ENCODE data around the gene NXF1. TPM values are rescaled to one million over a fixed set of nuclear protein-coding genes. Genes with fewer than 3 reads are reported as not detected.

Gene NXF1
- total and polyA plus RNA-seq, 2 of the 13 experiments (the other 11 are each of a cell fraction or from before 2014, with no cell fraction given), result 30.4 to 30.9 TPM

GRCh38 chr11:62831520-62832335 is 26.5 kb upstream of the NXF1 start, which contains the start of gene STX5 (continued):
- TF ChIP-seq DMTF1 (CRISPR knock-in tag; IDR thresholded peaks at IDR 0.05), result 0 out of 2 replicates have a peak, but pooled peaks have one; percentile 50
- peak; percentile 73 for TF ChIP-seq PHF8 (CRISPR knock-in tag; IDR thresholded peaks at IDR 0.05)
- TF ChIP-seq ZNF780A (CRISPR knock-in tag; IDR thresholded peaks at IDR 0.05), result no peak
- TF ChIP-seq JUND (CRISPR knock-in tag; IDR thresholded peaks at IDR 0.05), result no peak
- no peak for TF ChIP-seq ARHGAP35 (CRISPR knock-in tag; IDR thresholded peaks at IDR 0.05; ENCODE audit: borderline replicate concordance)
- peak; percentile 65 for TF ChIP-seq KDM2A (CRISPR knock-in tag; IDR thresholded peaks at IDR 0.05; ENCODE audit: borderline replicate concordance, low read depth)
- TF ChIP-seq ZBTB34 (CRISPR knock-in tag; IDR thresholded peaks at IDR 0.05), result no peak
- TF ChIP-seq ZNF574 (CRISPR knock-in tag; IDR thresholded peaks at IDR 0.05), result peak; percentile 58; the same call in 1 of the 2 replicates
- TF ChIP-seq CREM (IDR thresholded peaks at IDR 0.05), result peak; percentile 83
- no peak for TF ChIP-seq CREM (CRISPR knock-in tag; IDR thresholded peaks at IDR 0.05)
- 0 out of 2 replicates have a peak, but pooled peaks have one; percentile 22 for TF ChIP-seq ZBTB40 (IDR thresholded peaks at IDR 0.05)
- TF ChIP-seq ZBTB40 (CRISPR knock-in tag; IDR thresholded peaks at IDR 0.05), result no peak; the same call in 1 of the 2 replicates
